Measurements from ENCODE around the gene IL6R.

IL6R gene

GRCh38 chr1:154456631-154457030 is 51.5 kb downstream of the IL6R start:
- WGBS, 2 experiments (ENCODE audit: insufficient coverage in 2 of 2) = 89 to 94% methylated on average over 4 to 5 of the region's 6 CpGs
- Histone ChIP-seq H3K4me3 (ENCODE audit: extremely low read depth, insufficient read depth, low read length, poor library complexity, severe bottlenecking) (no peak overlapping the region), H3K36me3 (ENCODE audit: control insufficient read depth, insufficient read depth, low read length) (no peaks in the 10 kb centered on the region), H3K27ac (ENCODE audit: low read depth, low read length, severe bottlenecking) (no peak overlapping the region), H3K9me3 (ENCODE audit: control insufficient read depth, low read length) (no peaks in the 10 kb centered on the region), H3K4me1 (ENCODE audit: control insufficient read depth, insufficient read depth, low read length, poor library complexity, severe bottlenecking) (peaks cover 8% of the 10 kb centered on the region)

- Histone ChIP-seq H3K4me1 (ENCODE audit: control insufficient read depth, insufficient read depth, low read length, poor library complexity, severe bottlenecking) (no peaks in the 10 kb centered on the region), H3K9me3 (ENCODE audit: control insufficient read depth, low read length) (no peaks in the 10 kb centered on the region), H3K36me3 (ENCODE audit: control insufficient read depth, insufficient read depth, low read length) (no peaks in the 10 kb centered on the region), H3K27ac (ENCODE audit: low read depth, low read length, severe bottlenecking) (no peak overlapping the region), H3K4me3 (ENCODE audit: extremely low read depth, insufficient read depth, low read length, poor library complexity, severe bottlenecking) (no peak overlapping the region)
Observed at GRCh38 chr1:154459080-154459479, 53.9 kb downstream of the IL6R start.

- 90 to 92% methylated on average over 13 to 14 of the region's 15 CpGs for WGBS, 2 experiments (ENCODE audit: insufficient coverage in 2 of 2)
- Histone ChIP-seq H3K9me3 (ENCODE audit: control insufficient read depth, low read length) (no peaks in the 10 kb centered on the region), H3K27ac (ENCODE audit: low read depth, low read length, severe bottlenecking) (no peak overlapping the region), H3K36me3 (ENCODE audit: control insufficient read depth, insufficient read depth, low read length) (no peaks in the 10 kb centered on the region), H3K4me1 (ENCODE audit: control insufficient read depth, insufficient read depth, low read length, poor library complexity, severe bottlenecking) (no peaks in the 10 kb centered on the region), H3K4me3 (ENCODE audit: extremely low read depth, insufficient read depth, low read length, poor library complexity, severe bottlenecking) (no peak overlapping the region)
Observed at GRCh38 chr1:154460695-154461260, 55.6 kb downstream of the IL6R start.

GRCh38 chr1:154463512-154463990 is 58.4 kb downstream of the IL6R start:
- Histone ChIP-seq H3K9me3 (ENCODE audit: control insufficient read depth, low read length) (no peaks in the 10 kb centered on the region), H3K4me1 (ENCODE audit: control insufficient read depth, insufficient read depth, low read length, poor library complexity, severe bottlenecking) (no peaks in the 10 kb centered on the region), H3K36me3 (ENCODE audit: control insufficient read depth, insufficient read depth, low read length) (no peaks in the 10 kb centered on the region), H3K27ac (ENCODE audit: low read depth, low read length, severe bottlenecking) (peak overlapping the region; percentile 90), H3K4me3 (ENCODE audit: extremely low read depth, insufficient read depth, low read length, poor library complexity, severe bottlenecking) (no peak overlapping the region)
- WGBS, 2 experiments (ENCODE audit: insufficient coverage in 2 of 2) = 88 to 93% methylated on average over 4 of the region's 4 CpGs

- no peaks in the 10 kb centered on the region for H3K4me1 ChIP-seq (ENCODE audit: control insufficient read depth, insufficient read depth, low read length, poor library complexity, severe bottlenecking)
- no peaks in the 10 kb centered on the region for H3K9me3 ChIP-seq (ENCODE audit: control insufficient read depth, low read length)
- no peaks in the 10 kb centered on the region for H3K36me3 ChIP-seq (ENCODE audit: control insufficient read depth, insufficient read depth, low read length)
- H3K4me3 ChIP-seq (ENCODE audit: extremely low read depth, insufficient read depth, low read length, poor library complexity, severe bottlenecking) = no peak overlapping the region
- H3K27ac ChIP-seq (ENCODE audit: low read depth, low read length, severe bottlenecking) = no peak overlapping the region
- WGBS, 2 experiments (ENCODE audit: insufficient coverage in 2 of 2) = 100% methylated on average over 2 to 5 of the region's 8 CpGs
Observed at GRCh38 chr1:154465621-154466195, 60.6 kb downstream of the IL6R start.

- Histone ChIP-seq H3K4me1 (ENCODE audit: control insufficient read depth, insufficient read depth, low read length, poor library complexity, severe bottlenecking) (no peaks in the 10 kb centered on the region), H3K36me3 (ENCODE audit: control insufficient read depth, insufficient read depth, low read length) (no peaks in the 10 kb centered on the region), H3K27ac (ENCODE audit: low read depth, low read length, severe bottlenecking) (no peak overlapping the region), H3K9me3 (ENCODE audit: control insufficient read depth, low read length) (no peaks in the 10 kb centered on the region), H3K4me3 (ENCODE audit: extremely low read depth, insufficient read depth, low read length, poor library complexity, severe bottlenecking) (no peak overlapping the region)
- WGBS, 2 experiments (ENCODE audit: insufficient coverage in 2 of 2) = 57 to 72% methylated on average over 2 of the region's 3 CpGs
Observed at GRCh38 chr1:154466206-154466605, 61.1 kb downstream of the IL6R start.

- Histone ChIP-seq H3K9me3 (ENCODE audit: control insufficient read depth, low read length) (no peaks in the 10 kb centered on the region), H3K27ac (ENCODE audit: low read depth, low read length, severe bottlenecking) (no peak overlapping the region), H3K4me1 (ENCODE audit: control insufficient read depth, insufficient read depth, low read length, poor library complexity, severe bottlenecking) (no peaks in the 10 kb centered on the region), H3K4me3 (ENCODE audit: extremely low read depth, insufficient read depth, low read length, poor library complexity, severe bottlenecking) (no peak overlapping the region), H3K36me3 (ENCODE audit: control insufficient read depth, insufficient read depth, low read length) (no peaks in the 10 kb centered on the region)
- WGBS, 2 experiments (ENCODE audit: insufficient coverage in 2 of 2) = 85% methylated on average over 3 of the region's 8 CpGs; no CpG with 5 or more reads in 1 of the 2 experiments
Observed at GRCh38 chr1:154466921-154467417, 61.8 kb downstream of the IL6R start.

- WGBS, 2 experiments (ENCODE audit: insufficient coverage in 2 of 2) = 93 to 96% methylated on average over 6 to 9 of the region's 11 CpGs
- H3K36me3 ChIP-seq (ENCODE audit: control insufficient read depth, insufficient read depth, low read length) = no peaks in the 10 kb centered on the region
- H3K4me1 ChIP-seq (ENCODE audit: control insufficient read depth, insufficient read depth, low read length, poor library complexity, severe bottlenecking) = no peaks in the 10 kb centered on the region
Observed at GRCh38 chr1:154467434-154468102, 62.4 kb downstream of the IL6R start.

GRCh38 chr1:154468535-154469250 is 63.5 kb downstream of the IL6R start:
- Histone ChIP-seq H3K9me3 (ENCODE audit: control insufficient read depth, low read length) (no peaks in the 10 kb centered on the region), H3K27ac (ENCODE audit: low read depth, low read length, severe bottlenecking) (no peak overlapping the region), H3K4me1 (ENCODE audit: control insufficient read depth, insufficient read depth, low read length, poor library complexity, severe bottlenecking) (no peaks in the 10 kb centered on the region), H3K4me3 (ENCODE audit: extremely low read depth, insufficient read depth, low read length, poor library complexity, severe bottlenecking) (no peak overlapping the region), H3K36me3 (ENCODE audit: control insufficient read depth, insufficient read depth, low read length) (no peaks in the 10 kb centered on the region)
- WGBS, 2 experiments (ENCODE audit: insufficient coverage in 2 of 2) = 80 to 87% methylated on average over 6 to 10 of the region's 12 CpGs

More at GRCh38 chr1:154467434-154468102, 62.4 kb downstream of the IL6R start:
- H3K9me3 ChIP-seq (ENCODE audit: control insufficient read depth, low read length) = no peaks in the 10 kb centered on the region
- H3K27ac ChIP-seq (ENCODE audit: low read depth, low read length, severe bottlenecking) = no peak overlapping the region
- no peak overlapping the region for H3K4me3 ChIP-seq (ENCODE audit: extremely low read depth, insufficient read depth, low read length, poor library complexity, severe bottlenecking)

GRCh38 chr1:154469844-154470560 is 64.9 kb downstream of the IL6R start:
- Histone ChIP-seq H3K9me3 (ENCODE audit: control insufficient read depth, low read length) (no peaks in the 10 kb centered on the region), H3K36me3 (ENCODE audit: control insufficient read depth, insufficient read depth, low read length) (no peaks in the 10 kb centered on the region), H3K4me1 (ENCODE audit: control insufficient read depth, insufficient read depth, low read length, poor library complexity, severe bottlenecking) (no peaks in the 10 kb centered on the region), H3K27ac (ENCODE audit: low read depth, low read length, severe bottlenecking) (no peak overlapping the region), H3K4me3 (ENCODE audit: extremely low read depth, insufficient read depth, low read length, poor library complexity, severe bottlenecking) (no peak overlapping the region)
- WGBS, 2 experiments (ENCODE audit: insufficient coverage in 2 of 2) = 88 to 93% methylated on average over 7 to 9 of the region's 10 CpGs

Measured in mesodermal cell (in vitro differentiated cells).